Tibial artery (tissue), 4 donors: ENCODE data around the gene CALN1.

ENCODE experiments used
- DNase-seq, 2 donors: peaks; one replicate each; pipeline ENCODE4 v3.0.0-alpha.2; 2019
- H3K27ac ChIP-seq, 2 donors: fragments of 200-600 bp; sonication (generic) in 1 of 2; 1 replicate in 1 of 2; 2 replicates in 1 of 2; pipeline ENCODE4 v1.5.1; 2018 to 2019; ENCODE audit warnings: mild to moderate bottlenecking in 1 of 2
- H3K27me3 ChIP-seq, 2 donors: fragments of 200-600 bp; sonication (generic) in 1 of 2; one replicate each; pipeline versions ENCODE4 v1.5.1 to v1.6.0; 2016 to 2019
- H3K36me3 ChIP-seq, 3 donors: fragments of 200-600 bp; sonication (generic) in 2 of 3; one replicate each; pipeline ENCODE4 v1.5.1; 2016 to 2019; ENCODE audit warnings: mild to moderate bottlenecking in 2 of 3
- H3K4me1 ChIP-seq, 4 donors: fragments of 200-600 bp; sonication (generic) in 2 of 4; 1 replicate in 3 of 4; 2 replicates in 1 of 4; pipeline ENCODE4 v1.5.1; 2016 to 2019
- H3K4me3 ChIP-seq, 2 donors: fragments of 200-600 bp; sonication (generic) in 1 of 2; 1 replicate in 1 of 2; 2 replicates in 1 of 2; pipeline ENCODE4 v1.5.1; 2018 to 2019; ENCODE audit warnings: mild to moderate bottlenecking in 2 of 2
- H3K9me3 ChIP-seq, 3 donors: fragments of 200-600 bp; sonication (generic) in 1 of 3; one replicate each; pipeline ENCODE4 v1.5.1; 2016 to 2019
- CTCF ChIP-seq, 2 experiments: fragments of 200-600 bp in 1 of 2; fragments of 450-650 bp in 1 of 2; IDR thresholded peaks; one replicate each; pipeline ENCODE4 v1.5.1; 2017 to 2019; ENCODE audit warnings: antibody characterized with exemption in 2 of 2, mild to moderate bottlenecking in 1 of 2, moderate library complexity in 1 of 2
- intact Hi-C: fragments of 100-400 bp; cut with DNase I; formaldehyde crosslinking; loops from one replicate; pipeline ENCODE4 v1.15.0; 2023; ENCODE audit warnings: low total_unique reads

The CALN1 gene

DNA sequence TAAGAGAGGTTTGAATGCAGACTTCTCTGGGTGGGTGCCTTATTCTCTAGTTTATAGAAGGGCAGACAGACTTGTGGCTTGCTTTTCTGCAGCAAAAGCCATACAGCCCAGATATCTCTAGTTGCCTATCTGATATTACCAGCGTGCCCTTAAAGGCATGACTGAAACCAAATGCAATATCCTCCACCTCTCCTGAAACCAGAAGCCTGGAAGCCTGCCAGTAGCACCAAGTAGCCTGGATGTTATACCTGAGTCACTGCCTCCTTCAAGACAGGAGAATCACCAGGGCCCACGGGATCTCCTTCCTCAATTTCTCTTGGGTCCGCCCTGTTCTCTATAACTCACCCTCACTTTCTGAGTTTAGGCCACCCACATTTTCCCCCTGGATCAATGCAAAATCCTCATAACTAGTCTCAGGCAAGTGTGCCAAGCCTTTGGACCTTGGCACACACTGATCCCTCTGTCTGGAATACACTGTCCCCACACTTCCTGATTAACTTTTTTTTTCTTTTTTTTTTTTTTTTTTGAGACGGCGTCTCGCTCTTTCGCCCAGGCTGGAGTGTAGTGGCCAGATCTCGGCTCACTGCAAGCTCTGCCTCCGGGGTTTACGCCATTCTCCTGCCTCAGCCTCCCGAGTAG, 641.8 kb downstream of the CALN1 start:
- peaks cover 0 to 3% (median 0%) of the 10 kb centered on the region in 3 donors for H3K9me3 ChIP-seq
- H3K4me1 ChIP-seq = no peaks in the 10 kb centered on the region
- no peak for DNase-seq
- no peak for TF ChIP-seq CTCF (IDR thresholded peaks at IDR 0.05)
- H3K27me3 ChIP-seq = no peaks in the 10 kb centered on the region
- H3K4me3 ChIP-seq = no peak overlapping the region
- no peak overlapping the region for H3K27ac ChIP-seq
- intact Hi-C loops = no loop called here
- no peaks in the 10 kb centered on the region for H3K36me3 ChIP-seq

DNA sequence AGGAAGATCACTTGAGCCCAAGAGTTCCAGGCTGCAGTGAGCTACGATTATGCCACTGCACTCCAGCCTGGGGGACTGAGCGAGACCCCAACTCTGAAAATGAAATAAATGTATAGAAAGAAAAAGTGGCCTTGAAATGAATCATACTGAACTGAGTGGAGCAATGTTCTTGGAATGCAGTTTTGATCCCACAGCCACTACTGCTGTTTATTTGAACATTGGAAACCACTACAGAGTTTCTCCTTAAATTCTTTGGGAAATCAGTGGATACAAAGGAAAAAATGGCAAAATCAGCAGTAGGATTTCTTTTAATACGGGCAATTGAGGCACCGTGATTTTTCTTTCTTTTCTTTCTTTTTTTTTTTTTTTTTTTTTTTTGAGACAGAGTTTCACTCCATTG, 642.8 kb downstream of the CALN1 start:
- intact Hi-C loops = no loop called here
- DNase-seq = no peak
- no peak overlapping the region for H3K27ac ChIP-seq
- H3K9me3 ChIP-seq = peaks cover 0 to 3% (median 0%) of the 10 kb centered on the region in 3 donors
- no peaks in the 10 kb centered on the region for H3K36me3 ChIP-seq
- H3K4me3 ChIP-seq = no peak overlapping the region
- H3K27me3 ChIP-seq = no peaks in the 10 kb centered on the region
- no peaks in the 10 kb centered on the region for H3K4me1 ChIP-seq
- no peak for TF ChIP-seq CTCF (IDR thresholded peaks at IDR 0.05)

- intact Hi-C loops = no loop called here
- H3K4me3 ChIP-seq = no peak overlapping the region
- no peaks in the 10 kb centered on the region for H3K27me3 ChIP-seq
- H3K27ac ChIP-seq = no peak overlapping the region
- no peak for DNase-seq
- no peaks in the 10 kb centered on the region for H3K36me3 ChIP-seq
- no peak for TF ChIP-seq CTCF (IDR thresholded peaks at IDR 0.05)
- H3K4me1 ChIP-seq = no peaks in the 10 kb centered on the region
- peaks cover 0 to 3% (median 0%) of the 10 kb centered on the region in 3 donors for H3K9me3 ChIP-seq
Measured at GRCh38 chr7:71768450-71768849, 643.7 kb downstream of the CALN1 start.

- Histone ChIP-seq H3K4me1 (no peaks in the 10 kb centered on the region), H3K4me3 (no peak overlapping the region), H3K36me3 (no peaks in the 10 kb centered on the region), H3K27me3 (no peaks in the 10 kb centered on the region), H3K9me3 (peaks cover 0 to 19% (median 6%) of the 10 kb centered on the region in 3 donors), H3K27ac (no peak overlapping the region)
- TF ChIP-seq CTCF (IDR thresholded peaks at IDR 0.05) = no peak
- no peak for DNase-seq
- intact Hi-C loops = no loop called here
Measured at GRCh38 chr7:71766016-71766415, 646.1 kb downstream of the CALN1 start.

GRCh38 chr7:71761336-71761735, 650.8 kb downstream of the CALN1 start:
- Histone ChIP-seq H3K9me3 (peaks cover 0 to 16% (median 14%) of the 10 kb centered on the region in 3 donors), H3K36me3 (no peaks in the 10 kb centered on the region), H3K4me1 (no peaks in the 10 kb centered on the region), H3K27me3 (no peaks in the 10 kb centered on the region), H3K27ac (no peak overlapping the region), H3K4me3 (no peak overlapping the region)
- intact Hi-C loops = no loop called here
- TF ChIP-seq CTCF (IDR thresholded peaks at IDR 0.05) = no peak
- no peak for DNase-seq

- no peak for DNase-seq
- Histone ChIP-seq H3K9me3 (peaks cover 0 to 4% (median 0%) of the 10 kb centered on the region in 3 donors), H3K4me3 (no peak overlapping the region), H3K27me3 (peaks cover 0 to 33% of the 10 kb centered on the region in 2 donors), H3K27ac (no peak overlapping the region), H3K4me1 (peaks cover 0 to 8% (median 0%) of the 10 kb centered on the region in 4 donors), H3K36me3 (no peaks in the 10 kb centered on the region)
- no peak for TF ChIP-seq CTCF (IDR thresholded peaks at IDR 0.05)
- intact Hi-C loops = no loop called here
Measured at GRCh38 chr7:71754828-71755227, 657.3 kb downstream of the CALN1 start.
